Caki2 (cell line): ENCODE data around the gene GSTO1. TPM values are rescaled to one million over a fixed set of nuclear protein-coding genes. Genes with fewer than 3 reads are reported as not detected.

Experiments
- DNase-seq: peaks from one replicate; pipeline ENCODE4 v3.0.0-alpha.2; 2015; ENCODE audit warnings: low read depth
- in situ Hi-C: cut with HindIII; loops from 2 replicates; pipeline ENCODE4 v1.10.0; 2016; ENCODE audit warnings: low sequenced_read_pairs, low pct_unique_long_range_greater_than_20kb, mixed read lengths
- total RNA-seq: library from RNA; depleted of rRNA; stranded (reverse); fragments of >200 nt; shearing (Covaris generic); gene quantifications from 2 replicates; pipeline ENCODE4 v1.2.3, GENCODE V29; 2014; ENCODE audit warnings: low replicate concordance

GSTO1 gene
- total RNA-seq, 1 experiment from 2014 or later: 108 TPM

GRCh38 chr10:104297697-104298660, 43.3 kb downstream of the GSTO1 start:
- in situ Hi-C loops: no loop called here

GRCh38 chr10:104299031-104299904, 44.6 kb downstream of the GSTO1 start:
- no peak for DNase-seq
- in situ Hi-C loops: no loop called here

More at GRCh38 chr10:104297697-104298660, 43.3 kb downstream of the GSTO1 start:
- DNase-seq: no peak

GRCh38 chr10:104300002-104300735, 45.5 kb downstream of the GSTO1 start:
- in situ Hi-C loops: no loop called here

GRCh38 chr10:104300736-104301292, 46.1 kb downstream of the GSTO1 start:
- in situ Hi-C loops: no loop called here
- DNase-seq: peak; percentile 72

More at GRCh38 chr10:104300002-104300735, 45.5 kb downstream of the GSTO1 start:
- no peak for DNase-seq

GRCh38 chr10:104301907-104302690, 47.4 kb downstream of the GSTO1 start:
- in situ Hi-C loops: no loop called here
- DNase-seq: no peak

GRCh38 chr10:104303594-104304355, 49.1 kb downstream of the GSTO1 start:
- in situ Hi-C loops: no loop called here
- no peak for DNase-seq

GRCh38 chr10:104304356-104304745, 49.7 kb downstream of the GSTO1 start:
- in situ Hi-C loops: no loop called here

GRCh38 chr10:104304927-104305326, 50.2 kb downstream of the GSTO1 start:
- DNase-seq: no peak
- in situ Hi-C loops: no loop called here

More at GRCh38 chr10:104304356-104304745, 49.7 kb downstream of the GSTO1 start:
- no peak for DNase-seq

- in situ Hi-C loops: no loop called here
- DNase-seq: no peak
Observed at GRCh38 chr10:104306897-104307296, 52.2 kb downstream of the GSTO1 start.

GRCh38 chr10:104307576-104308438, 53.1 kb downstream of the GSTO1 start:
- in situ Hi-C loops: no loop called here
- no peak for DNase-seq

GRCh38 chr10:104308439-104308903, 53.8 kb downstream of the GSTO1 start:
- in situ Hi-C loops: no loop called here
- no peak for DNase-seq

- in situ Hi-C loops: no loop called here
- DNase-seq: peak; percentile 33
Observed at GRCh38 chr10:104309980-104310978, 55.6 kb downstream of the GSTO1 start.

GRCh38 chr10:104311184-104311720, 56.6 kb downstream of the GSTO1 start:
- in situ Hi-C loops: no loop called here
- no peak for DNase-seq
